GM03348 (cell line): ENCODE measurements around the gene SND1.

Experiments
- DNase-seq: peaks from one replicate; pipeline ENCODE4 v3.0.0; 2012; ENCODE audit warnings: low spot score

SND1 gene

GRCh38 chr7:127730658-127731276, 78.8 kb downstream of the SND1 start:
- no peak for DNase-seq

- DNase-seq: no peak
Measured at GRCh38 chr7:127731431-127732080, 79.6 kb downstream of the SND1 start.

- no peak for DNase-seq
Measured at GRCh38 chr7:127732306-127732705, 80.3 kb downstream of the SND1 start.

- peak; percentile 29 for DNase-seq
Measured at GRCh38 chr7:127733986-127734385, 82.0 kb downstream of the SND1 start.

GRCh38 chr7:127736511-127736910, 84.5 kb downstream of the SND1 start:
- no peak for DNase-seq

- no peak for DNase-seq
Measured at GRCh38 chr7:127738859-127739258, 86.9 kb downstream of the SND1 start.

- no peak for DNase-seq
Measured at GRCh38 chr7:127741764-127742375, 89.9 kb downstream of the SND1 start.

GRCh38 chr7:127745445-127745844, 93.5 kb downstream of the SND1 start:
- DNase-seq: no peak

- peak; percentile 34 for DNase-seq
Measured at GRCh38 chr7:127751062-127751461, 99.1 kb downstream of the SND1 start.

GRCh38 chr7:127751490-127752448, 99.8 kb downstream of the SND1 start:
- DNase-seq: peak; percentile 36

GRCh38 chr7:127752829-127753228, 100.8 kb downstream of the SND1 start:
- DNase-seq: no peak

- DNase-seq: peak; percentile 12
Measured at GRCh38 chr7:127754457-127754856, 102.5 kb downstream of the SND1 start.

- no peak for DNase-seq
Measured at GRCh38 chr7:127755521-127755920, 103.5 kb downstream of the SND1 start.

GRCh38 chr7:127755965-127756364, 104.0 kb downstream of the SND1 start:
- no peak for DNase-seq

GRCh38 chr7:127758105-127758504, 106.1 kb downstream of the SND1 start:
- DNase-seq: no peak

GRCh38 chr7:127758845-127759244, 106.9 kb downstream of the SND1 start:
- DNase-seq: no peak

- DNase-seq: no peak
Measured at GRCh38 chr7:127759945-127760421, 108.0 kb downstream of the SND1 start.

- DNase-seq: no peak
Measured at GRCh38 chr7:127760436-127761031, 108.5 kb downstream of the SND1 start.

GRCh38 chr7:127761196-127761595, 109.2 kb downstream of the SND1 start:
- no peak for DNase-seq

GRCh38 chr7:127764681-127765080, 112.7 kb downstream of the SND1 start:
- DNase-seq: no peak

- no peak for DNase-seq
Measured at GRCh38 chr7:127765150-127765549, 113.2 kb downstream of the SND1 start.
